ENCODE results near the gene MIDN.
"Not testable (repeated sequence)": the region's sequence is repeated elsewhere in the genome, so short reads cannot be mapped to it uniquely, and the experiment has no call there.

MIDN gene

GRCh38 chr19:1304197-1304924, 56.0 kb downstream of the MIDN start:
- no peaks in the 10 kb centered on the region for H3K36me3 ChIP-seq (replicated peaks in 1 of 2; ENCODE audit: control insufficient read depth in 2 of 2, insufficient read depth in 2 of 2, low read length in 2 of 2)
- peak overlapping the region; percentile 99 for H2AK5ac ChIP-seq (ENCODE audit: low read depth, low read length)
- peak overlapping the region; percentile 85 for H3K18ac ChIP-seq (ENCODE audit: low read length)
- H3K14ac ChIP-seq (ENCODE audit: low read length) = peak overlapping the region; percentile 98
- no peak overlapping the region for H4K91ac ChIP-seq (ENCODE audit: low read depth, low read length, poor library complexity)
- H3K23ac ChIP-seq (ENCODE audit: low read depth, low read length, poor library complexity) = peak overlapping the region; percentile 73
- H2BK12ac ChIP-seq (ENCODE audit: low read length) = peak overlapping the region; percentile 97
- H3K9ac ChIP-seq (ENCODE audit: low read depth, low read length, poor library complexity) = peak overlapping the region; percentile 77
- DNase-seq (ENCODE audit: low spot score) = no peak
- peak overlapping the region; percentile 47 for H2BK120ac ChIP-seq (ENCODE audit: low read depth, low read length)
- H3K79me1 ChIP-seq (ENCODE audit: low read depth, low read length) = no peaks in the 10 kb centered on the region
- no peak overlapping the region for H2AFZ ChIP-seq (ENCODE audit: low read length)
- H3K27ac ChIP-seq (replicated peaks; ENCODE audit: low read length) = no peak overlapping the region
- no peak overlapping the region for H3K4me3 ChIP-seq (ENCODE audit: low read length in 2 of 2)
- peaks cover 0 to 2% of the 10 kb centered on the region in 2 donors for H3K9me3 ChIP-seq (replicated peaks in 1 of 2; ENCODE audit: control insufficient read depth in 2 of 2, insufficient read depth in 1 of 2, low read depth in 1 of 2, low read length in 2 of 2)
- no peak overlapping the region for H2BK5ac ChIP-seq (ENCODE audit: low read length)
- no CpG with 5 or more reads among the region's 28 CpGs for WGBS, 2 donors (ENCODE audit: extremely low coverage in 2 of 2, insufficient read length in 2 of 2, insufficient replicate concordance in 1 of 2)
- peak overlapping the region; percentile 100 for H2BK15ac ChIP-seq (ENCODE audit: low read length)
- H3K4me1 ChIP-seq (ENCODE audit: control insufficient read depth in 2 of 2, insufficient read depth in 1 of 2, low read depth in 1 of 2, low read length in 2 of 2) = peaks cover 5 to 12% of the 10 kb centered on the region in 2 donors
- H4K8ac ChIP-seq (ENCODE audit: low read depth, low read length) = peak overlapping the region; percentile 82
- peak overlapping the region; percentile 89 for H3K4ac ChIP-seq (ENCODE audit: low read length)
- H3K27me3 ChIP-seq (ENCODE audit: control insufficient read depth in 3 of 3, insufficient read depth in 3 of 3, low read depth in 1 of 3, low read length in 3 of 3) = no peaks in the 10 kb centered on the region
- H3K4me2 ChIP-seq (ENCODE audit: insufficient read depth, low read length, poor library complexity, severe bottlenecking) = no peak overlapping the region

- not testable (repeated sequence) for H3K14ac ChIP-seq (ENCODE audit: low read length); H3K18ac ChIP-seq (ENCODE audit: low read length); H3K27me3 ChIP-seq (ENCODE audit: control insufficient read depth in 3 of 3, insufficient read depth in 3 of 3, low read depth in 1 of 3, low read length in 3 of 3); H2AFZ ChIP-seq (ENCODE audit: low read length); DNase-seq (ENCODE audit: low spot score); H3K4me3 ChIP-seq (ENCODE audit: low read length in 2 of 2); H2BK12ac ChIP-seq (ENCODE audit: low read length); H3K36me3 ChIP-seq (replicated peaks in 1 of 2; ENCODE audit: control insufficient read depth in 2 of 2, insufficient read depth in 2 of 2, low read length in 2 of 2); H3K27ac ChIP-seq (replicated peaks; ENCODE audit: low read length); H3K4ac ChIP-seq (ENCODE audit: low read length); H2BK15ac ChIP-seq (ENCODE audit: low read length); H2BK5ac ChIP-seq (ENCODE audit: low read length); H3K9ac ChIP-seq (ENCODE audit: low read depth, low read length, poor library complexity); H3K79me1 ChIP-seq (ENCODE audit: low read depth, low read length); H3K4me2 ChIP-seq (ENCODE audit: insufficient read depth, low read length, poor library complexity, severe bottlenecking); H4K8ac ChIP-seq (ENCODE audit: low read depth, low read length); H3K23ac ChIP-seq (ENCODE audit: low read depth, low read length, poor library complexity); H4K91ac ChIP-seq (ENCODE audit: low read depth, low read length, poor library complexity); H2BK120ac ChIP-seq (ENCODE audit: low read depth, low read length); H3K9me3 ChIP-seq (replicated peaks in 1 of 2; ENCODE audit: control insufficient read depth in 2 of 2, insufficient read depth in 1 of 2, low read depth in 1 of 2, low read length in 2 of 2); H2AK5ac ChIP-seq (ENCODE audit: low read depth, low read length)
- no CpG with 5 or more reads among the region's 9 CpGs for WGBS, 2 donors (ENCODE audit: extremely low coverage in 2 of 2, insufficient read length in 2 of 2, insufficient replicate concordance in 1 of 2)
- peaks cover 5 to 12% of the 10 kb centered on the region in 2 donors for H3K4me1 ChIP-seq (ENCODE audit: control insufficient read depth in 2 of 2, insufficient read depth in 1 of 2, low read depth in 1 of 2, low read length in 2 of 2)
Measured at GRCh38 chr19:1305354-1305753, 57.0 kb downstream of the MIDN start.

GRCh38 chr19:1307320-1307719, 58.9 kb downstream of the MIDN start:
- DNase-seq (ENCODE audit: low spot score) = no peak
- no peaks in the 10 kb centered on the region for H3K36me3 ChIP-seq (replicated peaks in 1 of 2; ENCODE audit: control insufficient read depth in 2 of 2, insufficient read depth in 2 of 2, low read length in 2 of 2)
- no peak overlapping the region for H4K8ac ChIP-seq (ENCODE audit: low read depth, low read length)
- no peak overlapping the region for H2BK12ac ChIP-seq (ENCODE audit: low read length)
- H3K9me3 ChIP-seq (replicated peaks in 1 of 2; ENCODE audit: control insufficient read depth in 2 of 2, insufficient read depth in 1 of 2, low read depth in 1 of 2, low read length in 2 of 2) = peaks cover 0 to 2% of the 10 kb centered on the region in 2 donors
- no peak overlapping the region for H2AFZ ChIP-seq (ENCODE audit: low read length)
- H3K9ac ChIP-seq (ENCODE audit: low read depth, low read length, poor library complexity) = no peak overlapping the region
- no peak overlapping the region for H3K18ac ChIP-seq (ENCODE audit: low read length)
- no peak overlapping the region for H3K4me3 ChIP-seq (ENCODE audit: low read length in 2 of 2)
- H3K27ac ChIP-seq (replicated peaks; ENCODE audit: low read length) = no peak overlapping the region
- H2AK5ac ChIP-seq (ENCODE audit: low read depth, low read length) = peak overlapping the region; percentile 47
- H3K4me1 ChIP-seq (ENCODE audit: control insufficient read depth in 2 of 2, insufficient read depth in 1 of 2, low read depth in 1 of 2, low read length in 2 of 2) = peaks cover 4 to 10% of the 10 kb centered on the region in 2 donors
- no peak overlapping the region for H3K4me2 ChIP-seq (ENCODE audit: insufficient read depth, low read length, poor library complexity, severe bottlenecking)
- peaks cover 2% of the 10 kb centered on the region for H3K79me1 ChIP-seq (ENCODE audit: low read depth, low read length)
- no peak overlapping the region for H3K23ac ChIP-seq (ENCODE audit: low read depth, low read length, poor library complexity)
- no peaks in the 10 kb centered on the region for H3K27me3 ChIP-seq (ENCODE audit: control insufficient read depth in 3 of 3, insufficient read depth in 3 of 3, low read depth in 1 of 3, low read length in 3 of 3)
- H2BK120ac ChIP-seq (ENCODE audit: low read depth, low read length) = no peak overlapping the region
- WGBS, 2 donors (ENCODE audit: extremely low coverage in 2 of 2, insufficient read length in 2 of 2, insufficient replicate concordance in 1 of 2) = no CpG with 5 or more reads among the region's 38 CpGs
- H4K91ac ChIP-seq (ENCODE audit: low read depth, low read length, poor library complexity) = no peak overlapping the region
- no peak overlapping the region for H2BK15ac ChIP-seq (ENCODE audit: low read length)
- no peak overlapping the region for H3K4ac ChIP-seq (ENCODE audit: low read length)
- peak overlapping the region; percentile 54 for H2BK5ac ChIP-seq (ENCODE audit: low read length)
- no peak overlapping the region for H3K14ac ChIP-seq (ENCODE audit: low read length)

- Histone ChIP-seq H3K18ac (ENCODE audit: low read length) (peak overlapping the region; percentile 1), H3K27ac (replicated peaks; ENCODE audit: low read length) (no peak overlapping the region), H3K4me3 (ENCODE audit: low read length in 2 of 2) (no peak overlapping the region), H3K27me3 (ENCODE audit: control insufficient read depth in 3 of 3, insufficient read depth in 3 of 3, low read depth in 1 of 3, low read length in 3 of 3) (no peaks in the 10 kb centered on the region), H3K4me2 (ENCODE audit: insufficient read depth, low read length, poor library complexity, severe bottlenecking) (no peak overlapping the region), H2AFZ (ENCODE audit: low read length) (no peak overlapping the region), H4K8ac (ENCODE audit: low read depth, low read length) (no peak overlapping the region), H3K9me3 (replicated peaks in 1 of 2; ENCODE audit: control insufficient read depth in 2 of 2, insufficient read depth in 1 of 2, low read depth in 1 of 2, low read length in 2 of 2) (peaks cover 0 to 2% of the 10 kb centered on the region in 2 donors), H3K4me1 (ENCODE audit: control insufficient read depth in 2 of 2, insufficient read depth in 1 of 2, low read depth in 1 of 2, low read length in 2 of 2) (peaks cover under 1 to 8% of the 10 kb centered on the region in 2 donors), H3K23ac (ENCODE audit: low read depth, low read length, poor library complexity) (no peak overlapping the region), H2BK15ac (ENCODE audit: low read length) (peak overlapping the region; percentile 96), H2BK5ac (ENCODE audit: low read length) (peak overlapping the region; percentile 54), H4K91ac (ENCODE audit: low read depth, low read length, poor library complexity) (no peak overlapping the region), H3K79me1 (ENCODE audit: low read depth, low read length) (peaks cover 2% of the 10 kb centered on the region), H2BK12ac (ENCODE audit: low read length) (peak overlapping the region; percentile 41), H3K4ac (ENCODE audit: low read length) (no peak overlapping the region), H3K9ac (ENCODE audit: low read depth, low read length, poor library complexity) (no peak overlapping the region), H2BK120ac (ENCODE audit: low read depth, low read length) (no peak overlapping the region), H2AK5ac (ENCODE audit: low read depth, low read length) (peak overlapping the region; percentile 68), H3K14ac (ENCODE audit: low read length) (no peak overlapping the region), H3K36me3 (replicated peaks in 1 of 2; ENCODE audit: control insufficient read depth in 2 of 2, insufficient read depth in 2 of 2, low read length in 2 of 2) (no peaks in the 10 kb centered on the region)
- no CpG with 5 or more reads among the region's 20 CpGs for WGBS, 2 donors (ENCODE audit: extremely low coverage in 2 of 2, insufficient read length in 2 of 2, insufficient replicate concordance in 1 of 2)
- DNase-seq (ENCODE audit: low spot score) = no peak
Measured at GRCh38 chr19:1307755-1308303, 59.4 kb downstream of the MIDN start.

Data from neuronal stem cell (in vitro differentiated cells).